Gastrocnemius medialis (tissue), 4 donors: Measurements from ENCODE around the gene TTL. TPM values are rescaled to one million over a fixed set of nuclear protein-coding genes. Genes with fewer than 3 reads are reported as not detected.
"Not testable (repeated sequence)": the region's sequence is repeated elsewhere in the genome, so short reads cannot be mapped to it uniquely, and the experiment has no call there.

ENCODE experiments used
- ATAC-seq, 2 donors: fragments of 150-250 bp; one replicate each; pipeline ENCODE4 v1.9.1; 2016
- DNase-seq, 2 donors: peaks; one replicate each; pipeline ENCODE4 v3.0.0-alpha.2; 2019
- H3K27ac ChIP-seq, 4 donors: fragments of 200-600 bp; sonication (generic); 1 replicate in 1 of 4; 2 replicates in 3 of 4; pipeline ENCODE4 v1.5.1; 2016 to 2018; ENCODE audit warnings: mild to moderate bottlenecking in 2 of 4, moderate library complexity in 1 of 4
- H3K27me3 ChIP-seq, 3 donors: fragments of 200-600 bp; sonication (generic) in 2 of 3; 1 replicate in 1 of 3; 2 replicates in 2 of 3; pipeline versions ENCODE4 v1.5.1 to v1.6.0; 2016 to 2019; ENCODE audit warnings: mild to moderate bottlenecking in 1 of 3, moderate library complexity in 1 of 3
- H3K36me3 ChIP-seq, 2 donors: fragments of 200-600 bp; sonication (generic) in 1 of 2; one replicate each; pipeline ENCODE4 v1.5.1; 2017 to 2018
- H3K4me1 ChIP-seq, 2 donors: fragments of 200-600 bp; sonication (generic) in 1 of 2; one replicate each; pipeline ENCODE4 v1.5.1; 2016 to 2017; ENCODE audit warnings: mild to moderate bottlenecking in 2 of 2
- H3K4me3 ChIP-seq, 4 donors: fragments of 200-600 bp; sonication (generic) in 3 of 4; 1 replicate in 1 of 4; 2 replicates in 3 of 4; pipeline ENCODE4 v1.5.1; 2016 to 2019; ENCODE audit warnings: mild to moderate bottlenecking in 2 of 4
- H3K9me3 ChIP-seq, 3 donors: fragments of 200-600 bp; sonication (generic) in 2 of 3; 1 replicate in 1 of 3; 2 replicates in 2 of 3; pipeline ENCODE4 v1.5.1; 2016 to 2019
- CTCF ChIP-seq, 5 experiments: fragments of 450-650 bp in 3 of 5; fragments of 200-600 bp in 2 of 5; sonication (generic) in 2 of 5; IDR thresholded peaks in 4 of 5; conservative IDR thresholded peaks in 1 of 5; 1 replicate in 4 of 5; 2 replicates in 1 of 5; pipeline ENCODE4 v1.5.1; 2016 to 2019; ENCODE audit warnings: antibody characterized with exemption in 5 of 5, mild to moderate bottlenecking in 3 of 5, moderate library complexity in 3 of 5
- POLR2A ChIP-seq, 2 donors: fragments of 450-650 bp; IDR thresholded peaks; one replicate each; pipeline ENCODE4 v1.6.1; 2017; ENCODE audit warnings: antibody characterized with exemption in 2 of 2, mild to moderate bottlenecking in 2 of 2, moderate library complexity in 2 of 2
- in situ Hi-C, 4 donors: fragments of 200-750 bp; cut with MboI; loops; one replicate each; pipeline versions ENCODE4 v1.15.0 to v1.8.0; 2017; ENCODE audit warnings: low sequenced_read_pairs in 4 of 4
- intact Hi-C: fragments of 100-400 bp; cut with DNase I; formaldehyde crosslinking; loops from one replicate; pipeline ENCODE4 v1.15.1; 2023; ENCODE audit warnings: low total_unique reads
- total RNA-seq, 4 donors: library from RNA; depleted of rRNA; stranded (reverse); fragments of >200 nt; gene quantifications; one replicate each; pipeline versions ENCODE4 v1.1.0 to v1.2.3, GENCODE V29; 2016

Gene TTL
- total RNA-seq, 4 donors from 2014 or later: 33.0 to 61.0 (median 46.5) TPM

- H3K4me1 ChIP-seq: peaks cover 24 to 27% of the 10 kb centered on the region in 2 donors
- in situ Hi-C loops (no loop called here), intact Hi-C loops (loop anchor here (1.0 to 5.0 kb wide), 3 partner anchors 40 to 104 kb away; partner anchors contain the start of gene SLC20A1)
- DNase-seq: no peak
- TF ChIP-seq POLR2A (IDR thresholded peaks at IDR 0.05): no peak
- TF ChIP-seq CTCF (IDR thresholded peaks at IDR 0.05 in 4 of 5, conservative IDR thresholded peaks at IDR 0.05 in 1 of 5): no peak
- no peak for ATAC-seq
- peak overlapping the region; percentile 75 to 90 (median 88) for H3K27ac ChIP-seq
- no peaks in the 10 kb centered on the region for H3K27me3 ChIP-seq
- H3K9me3 ChIP-seq: no peaks in the 10 kb centered on the region
- H3K4me3 ChIP-seq: peak overlapping the region; percentile 74 to 99 (median 90)
- H3K36me3 ChIP-seq: peaks cover 0 to 7% of the 10 kb centered on the region in 2 donors
Observed at GRCh38 chr2:112542984-112543661, 61.2 kb downstream of the TTL start.

DNA sequence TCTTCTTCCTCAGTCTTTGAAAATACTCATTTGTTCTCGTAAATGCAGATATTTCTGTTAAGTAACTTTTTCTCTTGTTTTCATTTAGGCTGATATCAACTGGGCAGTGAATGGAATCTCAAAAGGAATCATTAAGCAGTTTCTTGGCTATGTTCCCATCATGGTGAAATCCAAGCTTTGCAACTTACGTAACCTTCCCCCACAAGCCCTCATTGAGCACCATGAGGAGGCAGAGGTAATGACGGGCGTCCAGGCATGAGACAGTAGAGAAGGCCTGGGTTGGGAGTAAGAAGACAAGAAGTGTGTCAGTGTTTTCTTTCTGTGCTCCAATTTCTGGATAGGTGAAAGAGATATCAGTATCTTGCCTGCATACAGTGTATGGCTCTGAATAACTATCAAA, 65.4 kb downstream of the TTL start:
- peak overlapping the region; percentile 52 to 73 (median 70) for H3K27ac ChIP-seq
- intact Hi-C loops: no loop called here

GRCh38 chr2:112548980-112549379, 67.0 kb downstream of the TTL start:
- no peaks in the 10 kb centered on the region for H3K27me3 ChIP-seq
- intact Hi-C loops (no loop called here), in situ Hi-C loops (no loop called here)
- H3K36me3 ChIP-seq: peaks cover 3 to 61% of the 10 kb centered on the region in 2 donors
- ATAC-seq (no peak), DNase-seq (no peak)
- no peak overlapping the region for H3K4me3 ChIP-seq
- peaks cover 7 to 8% of the 10 kb centered on the region in 2 donors for H3K4me1 ChIP-seq
- no peaks in the 10 kb centered on the region for H3K9me3 ChIP-seq
- TF ChIP-seq POLR2A (IDR thresholded peaks at IDR 0.05): no peak
- H3K27ac ChIP-seq: no peak overlapping the region

More for the DNA sequence above, 65.4 kb downstream of the TTL start:
- ATAC-seq (peak; percentile 86 to 90), DNase-seq (peak; percentile 11 to 61)
- Histone ChIP-seq H3K27me3 (no peaks in the 10 kb centered on the region), H3K36me3 (peaks cover 3 to 45% of the 10 kb centered on the region in 2 donors), H3K9me3 (no peaks in the 10 kb centered on the region), H3K4me1 (peaks cover 19 to 21% of the 10 kb centered on the region in 2 donors), H3K4me3 (no peak overlapping the region)
- in situ Hi-C loops: no loop called here
- no peak for TF ChIP-seq CTCF (IDR thresholded peaks at IDR 0.05 in 4 of 5, conservative IDR thresholded peaks at IDR 0.05 in 1 of 5)

- in situ Hi-C loops: no loop called here
- intact Hi-C loops: no loop called here
- peaks cover 3 to 96% of the 10 kb centered on the region in 2 donors for H3K36me3 ChIP-seq
- no peaks in the 10 kb centered on the region for H3K4me1 ChIP-seq
- no peaks in the 10 kb centered on the region for H3K9me3 ChIP-seq
- no peaks in the 10 kb centered on the region for H3K27me3 ChIP-seq
- H3K4me3 ChIP-seq: no peak overlapping the region
- no peak for DNase-seq
- no peak for TF ChIP-seq CTCF (IDR thresholded peaks at IDR 0.05 in 4 of 5, conservative IDR thresholded peaks at IDR 0.05 in 1 of 5)
- no peak for TF ChIP-seq POLR2A (IDR thresholded peaks at IDR 0.05)
- ATAC-seq: no peak
- H3K27ac ChIP-seq: no peak overlapping the region
Observed at GRCh38 chr2:112566104-112566503, 84.1 kb downstream of the TTL start.

DNA sequence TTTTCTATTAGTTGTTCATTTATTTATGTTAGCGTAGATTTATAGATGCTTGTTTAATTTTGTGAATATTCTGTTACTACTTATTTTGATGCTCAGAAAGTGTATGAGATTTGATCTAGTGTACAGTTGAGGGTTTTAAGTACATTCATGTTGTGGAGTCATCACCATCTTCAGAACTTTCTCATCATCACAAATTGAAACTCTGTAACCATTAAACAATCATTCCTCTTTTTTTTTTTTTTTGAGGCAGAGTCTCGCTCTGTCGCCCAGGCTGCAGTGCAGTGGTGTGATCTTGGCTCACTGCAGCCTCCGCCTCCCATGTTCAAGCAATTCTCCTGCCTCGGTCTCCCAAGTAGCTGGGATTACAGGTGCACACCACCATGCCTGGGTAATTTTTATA, 84.6 kb downstream of the TTL start:
- H3K27me3 ChIP-seq, DNase-seq, H3K4me3 ChIP-seq, H3K27ac ChIP-seq, H3K9me3 ChIP-seq, intact Hi-C loops, H3K4me1 ChIP-seq, in situ Hi-C loops, ATAC-seq: not testable (repeated sequence)
- peaks cover 3 to 96% of the 10 kb centered on the region in 2 donors for H3K36me3 ChIP-seq
